ENCODE results near the gene CARNS1. TPM values are rescaled to one million over a fixed set of nuclear protein-coding genes. Genes with fewer than 3 reads are reported as not detected.

The CARNS1 gene
- total RNA-seq, 1 experiment from 2014 or later: 1.1 TPM

DNA sequence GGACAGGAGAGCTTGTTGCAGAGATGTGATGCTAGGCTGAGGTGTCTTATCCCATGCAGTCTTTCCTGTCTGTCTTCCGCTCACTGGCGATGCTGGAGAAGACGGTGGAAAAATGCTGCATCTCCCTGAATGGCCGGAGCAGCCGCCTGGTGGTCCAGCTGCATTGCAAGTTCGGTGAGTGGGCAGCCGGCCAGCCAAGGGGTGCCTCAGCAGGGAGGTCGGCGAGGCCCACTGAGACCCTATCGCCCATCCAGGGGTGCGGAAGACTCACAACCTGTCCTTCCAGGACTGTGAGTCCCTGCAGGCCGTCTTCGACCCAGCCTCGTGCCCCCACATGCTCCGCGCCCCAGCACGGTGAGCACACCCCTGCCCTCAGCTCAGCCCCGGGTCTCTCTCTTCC, 22.0 kb upstream of the CARNS1 start:
- Histone ChIP-seq H2AK5ac (ENCODE audit: insufficient read length, low read length) (no peak overlapping the region), H2BK120ac (ENCODE audit: low read depth, low read length, poor library complexity, severe bottlenecking) (no peak overlapping the region), H3K27ac (ENCODE audit: insufficient read length, low read depth, low read length) (no peak overlapping the region), H4K20me1 (ENCODE audit: control insufficient read depth, insufficient read depth, insufficient read length) (no peaks in the 10 kb centered on the region), H3K14ac (ENCODE audit: insufficient read depth, low read length) (no peak overlapping the region), H3K23me2 (ENCODE audit: insufficient read length, low read depth, low read length, poor library complexity, severe bottlenecking) (peaks cover 13% of the 10 kb centered on the region), H3K79me2 (ENCODE audit: insufficient read depth, low read length) (no peaks in the 10 kb centered on the region), H4K8ac (replicated peaks; ENCODE audit: insufficient read length, low read depth, low read length) (no peak overlapping the region), H2BK20ac (ENCODE audit: low read depth, low read length, poor library complexity, severe bottlenecking) (no peak overlapping the region), H3K9me3 (ENCODE audit: control insufficient read depth, low read depth, low read length) (no peaks in the 10 kb centered on the region), H2BK15ac (ENCODE audit: low read depth, low read length) (no peak overlapping the region), H3K27me3 (ENCODE audit: insufficient read depth, low read length) (no peaks in the 10 kb centered on the region), H2BK5ac (ENCODE audit: insufficient read length, low read length) (no peak overlapping the region), H3K9ac (ENCODE audit: extremely low read depth, insufficient read length, low read length) (no peak overlapping the region), H3K4me2 (ENCODE audit: insufficient read depth, insufficient read length, low read length) (no peak overlapping the region), H3T11ph (ENCODE audit: low read length) (no peak overlapping the region), H3K4ac (ENCODE audit: low read depth, low read length) (no peak overlapping the region), H3K4me1 (ENCODE audit: insufficient read depth, low read length) (no peaks in the 10 kb centered on the region; the same call in 1 of the 2 replicates), H3K23ac (ENCODE audit: insufficient read length, low read depth, low read length) (no peak overlapping the region), H3K56ac (ENCODE audit: insufficient read length, low read depth, low read length) (no peak overlapping the region), H4K91ac (ENCODE audit: insufficient read length, low read depth, low read length) (no peak overlapping the region), H3K18ac (ENCODE audit: insufficient read length, low read depth, low read length) (no peak overlapping the region), H2BK12ac (ENCODE audit: insufficient read length, low read depth, low read length) (no peak overlapping the region), H3K79me1 (ENCODE audit: insufficient read depth, low read depth, low read length, poor library complexity, severe bottlenecking) (no peaks in the 10 kb centered on the region), H2AFZ (ENCODE audit: low read length) (no peak overlapping the region), H4K5ac (ENCODE audit: insufficient read length, low read depth, low read length) (no peak overlapping the region)
- Mint-ChIP-seq H3K4me1 (peaks cover 26 to 30% of the 10 kb centered on the region in 2 experiments), H3K36me3 (ENCODE audit: insufficient read depth in 1 of 3, low read depth in 3 of 3) (peaks cover 17 to 39% (median 34%) of the 10 kb centered on the region in 3 experiments), H3K27me3 (ENCODE audit: low read depth) (no peaks in the 10 kb centered on the region), H3K9me3 (no peaks in the 10 kb centered on the region; a peak in 1 of 5 replicates), H3K4me3 (no peak overlapping the region; a peak in 2 of 5 replicates), H3K27ac (no peak overlapping the region)
- no CpG with 5 or more reads among the region's 18 CpGs for WGBS (ENCODE audit: extremely low coverage, insufficient read length, low lambda C conversion rate)
- TF ChIP-seq, protein P1, sequence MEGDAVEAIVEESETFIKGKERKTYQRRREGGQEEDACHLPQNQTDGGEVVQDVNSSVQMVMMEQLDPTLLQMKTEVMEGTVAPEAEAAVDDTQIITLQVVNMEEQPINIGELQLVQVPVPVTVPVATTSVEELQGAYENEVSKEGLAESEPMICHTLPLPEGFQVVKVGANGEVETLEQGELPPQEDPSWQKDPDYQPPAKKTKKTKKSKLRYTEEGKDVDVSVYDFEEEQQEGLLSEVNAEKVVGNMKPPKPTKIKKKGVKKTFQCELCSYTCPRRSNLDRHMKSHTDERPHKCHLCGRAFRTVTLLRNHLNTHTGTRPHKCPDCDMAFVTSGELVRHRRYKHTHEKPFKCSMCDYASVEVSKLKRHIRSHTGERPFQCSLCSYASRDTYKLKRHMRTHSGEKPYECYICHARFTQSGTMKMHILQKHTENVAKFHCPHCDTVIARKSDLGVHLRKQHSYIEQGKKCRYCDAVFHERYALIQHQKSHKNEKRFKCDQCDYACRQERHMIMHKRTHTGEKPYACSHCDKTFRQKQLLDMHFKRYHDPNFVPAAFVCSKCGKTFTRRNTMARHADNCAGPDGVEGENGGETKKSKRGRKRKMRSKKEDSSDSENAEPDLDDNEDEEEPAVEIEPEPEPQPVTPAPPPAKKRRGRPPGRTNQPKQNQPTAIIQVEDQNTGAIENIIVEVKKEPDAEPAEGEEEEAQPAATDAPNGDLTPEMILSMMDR (conservative IDR thresholded peaks at IDR 0.05): no peak
- DNase-seq: no peak
